Gastrocnemius medialis (tissue), 4 donors: ENCODE results near the gene ASAP2.

ENCODE experiments used
- POLR2A ChIP-seq, 2 donors: fragments of 450-650 bp; IDR thresholded peaks; one replicate each; pipeline ENCODE4 v1.6.1; 2017; ENCODE audit warnings: antibody characterized with exemption in 2 of 2, mild to moderate bottlenecking in 2 of 2, moderate library complexity in 2 of 2
- TF ChIP-seq, protein P1 (sequence below), 5 experiments: fragments of 450-650 bp in 3 of 5; fragments of 200-600 bp in 2 of 5; sonication (generic) in 2 of 5; IDR thresholded peaks in 4 of 5; conservative IDR thresholded peaks in 1 of 5; 1 replicate in 4 of 5; 2 replicates in 1 of 5; pipeline ENCODE4 v1.5.1; 2016 to 2019; ENCODE audit warnings: antibody characterized with exemption in 5 of 5, mild to moderate bottlenecking in 3 of 5, moderate library complexity in 3 of 5

DNA sequence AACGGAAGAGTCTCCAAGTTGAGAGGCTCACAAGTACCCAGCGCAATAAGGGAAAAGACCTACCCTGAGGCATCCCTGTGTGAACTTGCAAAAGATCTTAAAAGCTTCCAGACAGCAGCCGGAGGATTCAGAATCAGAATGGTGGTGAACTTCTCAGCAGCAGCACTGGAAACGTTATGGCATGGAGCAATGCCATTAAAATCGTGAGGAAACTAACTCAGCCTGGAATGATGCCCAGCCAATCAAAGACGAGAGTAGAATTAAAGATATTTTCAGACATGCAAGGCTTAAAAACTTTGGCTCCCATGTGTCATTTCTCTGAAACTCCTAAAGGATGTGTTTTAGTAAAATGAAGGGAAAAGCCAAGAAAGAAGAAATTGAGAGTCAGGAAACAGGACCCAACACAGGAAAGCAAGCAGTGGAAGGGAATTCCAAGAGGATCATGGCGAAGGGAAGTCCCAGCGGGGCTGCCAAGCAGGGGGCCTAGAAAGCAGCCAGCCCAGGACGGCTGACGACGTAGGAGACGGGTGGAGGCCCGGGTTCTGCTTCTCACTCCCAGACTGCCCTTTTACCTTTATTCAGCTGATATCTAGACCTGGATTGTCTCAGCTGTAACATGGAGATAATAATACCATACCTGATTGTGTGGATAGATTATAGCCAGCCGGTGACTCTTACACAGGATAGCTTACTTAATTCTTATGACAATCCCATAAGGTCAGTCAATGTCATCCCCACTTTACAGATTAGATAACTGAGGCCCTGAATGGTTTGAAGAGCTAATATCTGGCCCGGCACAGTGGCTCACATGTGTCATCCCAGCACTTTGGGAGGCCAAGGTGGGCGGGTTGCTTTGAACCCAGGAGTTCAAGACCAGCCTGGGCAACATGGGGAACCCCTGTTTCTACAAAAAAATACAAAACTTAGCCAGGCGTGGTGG lies 92.8 kb downstream of the ASAP2 start:
- TF ChIP-seq, protein P1, sequence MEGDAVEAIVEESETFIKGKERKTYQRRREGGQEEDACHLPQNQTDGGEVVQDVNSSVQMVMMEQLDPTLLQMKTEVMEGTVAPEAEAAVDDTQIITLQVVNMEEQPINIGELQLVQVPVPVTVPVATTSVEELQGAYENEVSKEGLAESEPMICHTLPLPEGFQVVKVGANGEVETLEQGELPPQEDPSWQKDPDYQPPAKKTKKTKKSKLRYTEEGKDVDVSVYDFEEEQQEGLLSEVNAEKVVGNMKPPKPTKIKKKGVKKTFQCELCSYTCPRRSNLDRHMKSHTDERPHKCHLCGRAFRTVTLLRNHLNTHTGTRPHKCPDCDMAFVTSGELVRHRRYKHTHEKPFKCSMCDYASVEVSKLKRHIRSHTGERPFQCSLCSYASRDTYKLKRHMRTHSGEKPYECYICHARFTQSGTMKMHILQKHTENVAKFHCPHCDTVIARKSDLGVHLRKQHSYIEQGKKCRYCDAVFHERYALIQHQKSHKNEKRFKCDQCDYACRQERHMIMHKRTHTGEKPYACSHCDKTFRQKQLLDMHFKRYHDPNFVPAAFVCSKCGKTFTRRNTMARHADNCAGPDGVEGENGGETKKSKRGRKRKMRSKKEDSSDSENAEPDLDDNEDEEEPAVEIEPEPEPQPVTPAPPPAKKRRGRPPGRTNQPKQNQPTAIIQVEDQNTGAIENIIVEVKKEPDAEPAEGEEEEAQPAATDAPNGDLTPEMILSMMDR (IDR thresholded peaks at IDR 0.05 in 4 of 5, conservative IDR thresholded peaks at IDR 0.05 in 1 of 5), result no peak
- no peak for TF ChIP-seq POLR2A (IDR thresholded peaks at IDR 0.05)
